HEK293 (cell line): ENCODE measurements around the gene APBB2.

Experiments used
- CTCF ChIA-PET: fragments of 350-600 bp; formaldehyde crosslinking; extraction: SDS; loops from one replicate; lab custom pipeline; 2021; ENCODE audit warnings: antibody characterized with exemption; lab: Yijun Ruan, JAX
- POLR2A ChIA-PET: fragments of 300-600 bp; formaldehyde crosslinking; extraction: SDS; loops from one replicate; lab custom pipeline; 2020; ENCODE audit warnings: antibody characterized with exemption, inconsistent platforms; lab: Yijun Ruan, JAX
- H3K27ac ChIP-seq: fragments of 200-500 bp; sonication (Bioruptor generic); 2 replicates; pipeline ENCODE4 v1.5.1; 2014; ENCODE audit warnings: low read depth, low read length, control low read depth, inconsistent platforms; ENCODE audit errors: extremely low read depth
- H3K36me3 ChIP-seq, 2 experiments: fragments of 200-500 bp in 1 of 2; sonication (Bioruptor generic) in 1 of 2; 1 replicate in 1 of 2; 2 replicates in 1 of 2; pipeline ENCODE4 v1.5.1; 2014 to 2017; ENCODE audit warnings: inconsistent platforms in 2 of 2, low read length in 2 of 2; ENCODE audit not compliant: control insufficient read depth in 2 of 2, insufficient read depth in 1 of 2
- H3K4me1 ChIP-seq: fragments of 200-500 bp; sonication (Bioruptor generic); 2 replicates; pipeline ENCODE4 v1.5.1; 2014; ENCODE audit warnings: mild to moderate bottlenecking, low read length, inconsistent platforms; ENCODE audit not compliant: control insufficient read depth, insufficient read depth
- H3K4me3 ChIP-seq: 2 replicates; pipeline ENCODE4 v1.5.1; 2011; ENCODE audit warnings: low read depth, mild to moderate bottlenecking, control low read depth, low read length, moderate library complexity
- H3K9me3 ChIP-seq: fragments of 200-500 bp; sonication (Bioruptor generic); 2 replicates; pipeline ENCODE4 v1.5.1; 2014; ENCODE audit warnings: low read depth, low read length, inconsistent platforms; ENCODE audit not compliant: control insufficient read depth, insufficient read depth
- GLI2 ChIP-seq: fragments of 450-650 bp; formaldehyde crosslinking; IDR thresholded peaks from 2 replicates; pipeline ENCODE4; 2017; ENCODE audit warnings: missing biosample characterization, missing genetic modification characterization, low read depth, borderline replicate concordance
- GLI4 ChIP-seq: fragments of 450-650 bp; formaldehyde crosslinking; IDR thresholded peaks from 2 replicates; pipeline ENCODE4 v1.5.1; 2016; ENCODE audit warnings: missing biosample characterization, missing genetic modification characterization
- KLF9 ChIP-seq: fragments of 450-650 bp; formaldehyde crosslinking; IDR thresholded peaks from 2 replicates; pipeline ENCODE4 v1.5.1; 2016; ENCODE audit warnings: missing biosample characterization, missing genetic modification characterization, low read depth
- RBAK ChIP-seq: fragments of 450-650 bp; formaldehyde crosslinking; IDR thresholded peaks from 2 replicates; pipeline ENCODE4 v1.5.1; 2016; ENCODE audit warnings: missing biosample characterization, missing genetic modification characterization
- SCRT1 ChIP-seq: fragments of 450-650 bp; formaldehyde crosslinking; IDR thresholded peaks from 2 replicates; pipeline ENCODE4 v1.5.1; 2016; ENCODE audit warnings: missing biosample characterization, missing genetic modification characterization, borderline replicate concordance
- SP3 ChIP-seq: fragments of 450-650 bp; formaldehyde crosslinking; IDR thresholded peaks from 2 replicates; pipeline ENCODE4 v1.5.1; 2016; ENCODE audit warnings: missing biosample characterization, missing genetic modification characterization
- YY1 ChIP-seq: fragments of 450-650 bp; formaldehyde crosslinking; IDR thresholded peaks from 2 replicates; pipeline ENCODE4 v1.5.1; 2018; ENCODE audit warnings: missing biosample characterization, missing genetic modification characterization
- ZBTB7A ChIP-seq: fragments of 450-650 bp; formaldehyde crosslinking; IDR thresholded peaks from 2 replicates; pipeline ENCODE4 v1.5.1; 2016; ENCODE audit warnings: low read depth, missing biosample characterization, missing genetic modification characterization
- ZFP41 ChIP-seq: fragments of 450-650 bp; formaldehyde crosslinking; IDR thresholded peaks from 2 replicates; pipeline ENCODE4 v1.5.1; 2016; ENCODE audit warnings: missing biosample characterization, missing genetic modification characterization, borderline replicate concordance
- ZNF112 ChIP-seq: fragments of 450-650 bp; formaldehyde crosslinking; IDR thresholded peaks from 2 replicates; pipeline ENCODE4 v1.5.0; 2017; ENCODE audit warnings: missing biosample characterization, missing genetic modification characterization
- ZNF140 ChIP-seq: fragments of 450-650 bp; formaldehyde crosslinking; IDR thresholded peaks from 2 replicates; pipeline ENCODE4 v1.5.1; 2016; ENCODE audit warnings: missing biosample characterization, missing genetic modification characterization
- ZNF174 ChIP-seq: fragments of 450-650 bp; formaldehyde crosslinking; IDR thresholded peaks from 2 replicates; pipeline ENCODE4 v1.5.0; 2017; ENCODE audit warnings: missing biosample characterization, mild to moderate bottlenecking, missing genetic modification characterization
- ZNF211 ChIP-seq: fragments of 450-650 bp; formaldehyde crosslinking; IDR thresholded peaks from 2 replicates; pipeline ENCODE4 v1.5.1; 2016; ENCODE audit warnings: low read depth, missing biosample characterization, missing genetic modification characterization
- ZNF274 ChIP-seq, 2 experiments: fragments of 200-500 bp in 1 of 2; fragments of 450-650 bp in 1 of 2; sonication (Bioruptor generic) in 1 of 2; formaldehyde crosslinking in 1 of 2; IDR thresholded peaks; 2 replicates each; pipeline versions ENCODE4 v1.5.1 to v1.6.1; 2014 to 2016; ENCODE audit warnings: borderline replicate concordance in 1 of 2, inconsistent platforms in 1 of 2, low read length in 1 of 2, missing biosample characterization in 1 of 2, missing genetic modification characterization in 1 of 2
- ZNF394 ChIP-seq: fragments of 450-650 bp; formaldehyde crosslinking; IDR thresholded peaks from 2 replicates; pipeline ENCODE4 v1.5.1; 2016; ENCODE audit warnings: missing biosample characterization, missing genetic modification characterization, mild to moderate bottlenecking, moderate library complexity, borderline replicate concordance
- ZNF416 ChIP-seq: fragments of 450-650 bp; formaldehyde crosslinking; IDR thresholded peaks from 2 replicates; pipeline ENCODE4 v1.5.1; 2016; ENCODE audit warnings: missing biosample characterization, missing genetic modification characterization
- ZNF423 ChIP-seq: fragments of 450-650 bp; formaldehyde crosslinking; IDR thresholded peaks from 2 replicates; pipeline ENCODE4 v1.5.1; 2016; ENCODE audit warnings: missing biosample characterization, missing genetic modification characterization
- ZNF529 ChIP-seq: fragments of 450-650 bp; formaldehyde crosslinking; IDR thresholded peaks from 2 replicates; pipeline ENCODE4 v1.5.1; 2017; ENCODE audit warnings: missing genetic modification characterization, missing biosample characterization; ENCODE audit not compliant: insufficient replicate concordance
- ZNF623 ChIP-seq: fragments of 450-650 bp; formaldehyde crosslinking; IDR thresholded peaks from 2 replicates; pipeline ENCODE4 v1.5.1; 2016; ENCODE audit warnings: missing biosample characterization, missing genetic modification characterization
- ZNF701 ChIP-seq: fragments of 450-650 bp; formaldehyde crosslinking; IDR thresholded peaks from 2 replicates; pipeline ENCODE4 v1.5.1; 2016; ENCODE audit warnings: missing biosample characterization, missing genetic modification characterization
- ZNF707 ChIP-seq: fragments of 450-650 bp; formaldehyde crosslinking; IDR thresholded peaks from 2 replicates; pipeline ENCODE4 v1.5.1; 2016; ENCODE audit warnings: missing biosample characterization, missing genetic modification characterization
- ZNF777 ChIP-seq: fragments of 450-650 bp; formaldehyde crosslinking; IDR thresholded peaks from 2 replicates; pipeline ENCODE4 v1.5.1; 2017; ENCODE audit warnings: missing biosample characterization, missing genetic modification characterization, borderline replicate concordance
- TF ChIP-seq, protein P1 (sequence below): fragments of 450-650 bp; formaldehyde crosslinking; IDR thresholded peaks from 2 replicates; pipeline ENCODE4 v1.5.1; 2016; ENCODE audit warnings: missing biosample characterization, missing genetic modification characterization

Gene APBB2

DNA sequence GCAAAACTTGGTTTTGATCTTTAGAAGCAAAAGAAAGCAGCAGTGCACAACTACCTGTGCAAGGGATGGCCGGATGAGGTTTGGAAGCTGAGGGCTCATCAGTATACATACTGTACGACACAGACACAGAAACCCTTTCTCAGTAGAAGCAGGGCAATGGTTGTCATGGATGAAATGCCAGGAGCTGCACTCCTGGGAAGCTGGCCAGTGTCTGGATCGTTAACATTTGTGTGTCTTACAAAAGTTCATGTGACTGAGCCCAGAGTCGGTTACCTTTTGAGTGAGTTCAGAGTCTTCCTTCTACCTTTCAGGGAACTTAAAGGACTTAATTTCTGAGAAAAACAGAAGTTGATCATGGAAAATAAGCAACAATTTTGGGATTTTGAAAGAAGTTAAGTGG lies 230.3 kb downstream of the APBB2 start:
- no peak for TF ChIP-seq ZNF529 (tag by site-specific recombination)
- TF ChIP-seq ZNF274 (IDR thresholded peaks at IDR 0.05; ENCODE audit: low read length): no peak
- no peak for TF ChIP-seq ZNF274 (tag by site-specific recombination; IDR thresholded peaks at IDR 0.05; ENCODE audit: borderline replicate concordance)
- TF ChIP-seq ZNF211 (tag by site-specific recombination): no peak
- TF ChIP-seq GLI2: no peak
- TF ChIP-seq ZNF416 (tag by site-specific recombination): no peak
- TF ChIP-seq, protein P1, sequence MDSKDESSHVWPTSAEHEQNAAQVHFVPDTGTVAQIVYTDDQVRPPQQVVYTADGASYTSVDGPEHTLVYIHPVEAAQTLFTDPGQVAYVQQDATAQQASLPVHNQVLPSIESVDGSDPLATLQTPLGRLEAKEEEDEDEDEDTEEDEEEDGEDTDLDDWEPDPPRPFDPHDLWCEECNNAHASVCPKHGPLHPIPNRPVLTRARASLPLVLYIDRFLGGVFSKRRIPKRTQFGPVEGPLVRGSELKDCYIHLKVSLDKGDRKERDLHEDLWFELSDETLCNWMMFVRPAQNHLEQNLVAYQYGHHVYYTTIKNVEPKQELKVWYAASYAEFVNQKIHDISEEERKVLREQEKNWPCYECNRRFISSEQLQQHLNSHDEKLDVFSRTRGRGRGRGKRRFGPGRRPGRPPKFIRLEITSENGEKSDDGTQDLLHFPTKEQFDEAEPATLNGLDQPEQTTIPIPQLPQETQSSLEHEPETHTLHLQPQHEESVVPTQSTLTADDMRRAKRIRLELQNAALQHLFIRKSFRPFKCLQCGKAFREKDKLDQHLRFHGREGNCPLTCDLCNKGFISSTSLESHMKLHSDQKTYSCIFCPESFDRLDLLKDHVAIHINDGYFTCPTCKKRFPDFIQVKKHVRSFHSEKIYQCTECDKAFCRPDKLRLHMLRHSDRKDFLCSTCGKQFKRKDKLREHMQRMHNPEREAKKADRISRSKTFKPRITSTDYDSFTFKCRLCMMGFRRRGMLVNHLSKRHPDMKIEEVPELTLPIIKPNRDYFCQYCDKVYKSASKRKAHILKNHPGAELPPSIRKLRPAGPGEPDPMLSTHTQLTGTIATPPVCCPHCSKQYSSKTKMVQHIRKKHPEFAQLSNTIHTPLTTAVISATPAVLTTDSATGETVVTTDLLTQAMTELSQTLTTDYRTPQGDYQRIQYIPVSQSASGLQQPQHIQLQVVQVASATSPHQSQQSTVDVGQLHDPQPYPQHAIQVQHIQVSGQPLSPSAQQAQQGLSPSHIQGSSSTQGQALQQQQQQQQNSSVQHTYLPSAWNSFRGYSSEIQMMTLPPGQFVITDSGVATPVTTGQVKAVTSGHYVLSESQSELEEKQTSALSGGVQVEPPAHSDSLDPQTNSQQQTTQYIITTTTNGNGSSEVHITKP: no peak
- no peak for TF ChIP-seq ZBTB7A
- no peak for TF ChIP-seq YY1 (tag by site-specific recombination)
- TF ChIP-seq ZNF394: no peak
- TF ChIP-seq ZNF140 (tag by site-specific recombination): no peak
- TF ChIP-seq ZNF112 (tag by site-specific recombination): no peak
- no peak for TF ChIP-seq ZNF174 (tag by site-specific recombination)
- H3K9me3 ChIP-seq: no peaks in the 10 kb centered on the region
- no peak overlapping the region for H3K4me3 ChIP-seq
- ChIA-PET CTCF (interaction anchor here (1.2 kb wide), 1 partner anchor 230 kb away, joined by 3 read pairs; the partner anchor contains the start of gene APBB2), POLR2A (no interaction called here)
- no peaks in the 10 kb centered on the region for H3K36me3 ChIP-seq
- H3K4me1 ChIP-seq: no peaks in the 10 kb centered on the region
- H3K27ac ChIP-seq: no peak overlapping the region

DNA sequence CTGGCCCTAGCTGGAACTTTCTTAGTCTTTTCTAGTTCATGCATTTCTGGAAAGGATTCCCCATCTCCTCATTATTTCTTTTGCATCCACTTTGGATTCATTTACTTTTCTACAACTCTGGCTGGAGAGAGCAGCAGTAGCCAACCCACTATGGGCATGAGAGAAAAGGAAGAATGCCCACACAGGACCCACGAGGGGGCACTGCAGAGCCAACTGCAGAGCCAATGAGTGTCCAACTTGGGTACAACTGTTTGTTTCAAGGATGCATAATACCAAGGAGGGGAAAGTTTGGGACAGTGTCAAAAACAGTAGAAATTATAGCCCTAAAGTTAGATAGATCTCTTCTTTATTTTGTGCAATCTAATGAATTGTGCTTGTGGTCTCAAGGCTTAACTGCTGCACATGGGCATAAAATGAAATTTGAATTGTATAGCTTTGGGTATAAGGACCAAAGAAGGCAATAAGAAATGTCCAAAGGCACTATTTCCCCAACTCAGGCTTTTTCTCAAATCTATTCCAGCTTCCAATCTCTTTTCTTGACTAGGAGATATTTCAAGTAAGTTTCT lies 233.9 kb downstream of the APBB2 start:
- no peak overlapping the region for H3K4me3 ChIP-seq
- CTCF ChIA-PET: interaction anchor here (0.7 to 7.3 kb wide), 9 partner anchors 9 to 233 kb away, joined by 3 to 57 read pairs (median 5); partner anchors contain the start of gene APBB2
- H3K9me3 ChIP-seq: no peaks in the 10 kb centered on the region
- no peak overlapping the region for H3K27ac ChIP-seq
- no peaks in the 10 kb centered on the region for H3K36me3 ChIP-seq
- TF ChIP-seq SCRT1 (tag by site-specific recombination) (no peak), ZNF707 (no peak)
- POLR2A ChIA-PET: no interaction called here
- H3K4me1 ChIP-seq: no peaks in the 10 kb centered on the region

DNA sequence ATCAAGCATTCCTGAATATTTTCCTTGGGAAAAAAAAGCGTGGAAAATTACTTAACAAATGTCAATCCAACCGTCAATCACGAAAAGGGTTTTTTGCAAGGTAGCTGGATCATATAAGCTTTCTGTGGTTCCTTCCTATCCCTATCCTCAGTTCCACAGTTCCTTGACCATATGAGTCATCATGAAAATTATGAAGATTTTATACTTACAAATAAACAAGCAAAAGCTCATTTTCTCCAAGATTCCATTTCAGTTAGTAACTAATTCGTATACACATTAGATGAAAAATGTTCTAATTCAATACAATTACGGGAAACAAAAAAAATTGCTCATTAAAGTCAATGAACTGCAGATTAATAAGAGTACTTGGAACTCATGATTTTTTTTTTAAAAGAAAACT lies 235.8 kb downstream of the APBB2 start:
- no peaks in the 10 kb centered on the region for H3K9me3 ChIP-seq
- TF ChIP-seq SP3: no peak
- no peak for TF ChIP-seq RBAK (tag by site-specific recombination)
- TF ChIP-seq ZNF623: no peak
- no peak for TF ChIP-seq ZNF416 (tag by site-specific recombination)
- no peak for TF ChIP-seq GLI4 (tag by site-specific recombination)
- TF ChIP-seq ZNF701: no peak
- no peak for TF ChIP-seq ZFP41 (tag by site-specific recombination)
- TF ChIP-seq ZNF423 (tag by site-specific recombination): no peak
- no peak for TF ChIP-seq KLF9 (tag by site-specific recombination)
- TF ChIP-seq ZNF777 (tag by site-specific recombination): no peak
- no peak overlapping the region for H3K27ac ChIP-seq
- H3K4me1 ChIP-seq: no peaks in the 10 kb centered on the region
- ChIA-PET CTCF (interaction anchor here (0.8 to 7.3 kb wide), 4 partner anchors 54 to 241 kb away, joined by 3 to 57 read pairs (median 6); partner anchors contain the start of gene APBB2), POLR2A (no interaction called here)
- no peaks in the 10 kb centered on the region for H3K36me3 ChIP-seq
- H3K4me3 ChIP-seq: no peak overlapping the region
